ENCODE results near the gene PAN3.

DNA sequence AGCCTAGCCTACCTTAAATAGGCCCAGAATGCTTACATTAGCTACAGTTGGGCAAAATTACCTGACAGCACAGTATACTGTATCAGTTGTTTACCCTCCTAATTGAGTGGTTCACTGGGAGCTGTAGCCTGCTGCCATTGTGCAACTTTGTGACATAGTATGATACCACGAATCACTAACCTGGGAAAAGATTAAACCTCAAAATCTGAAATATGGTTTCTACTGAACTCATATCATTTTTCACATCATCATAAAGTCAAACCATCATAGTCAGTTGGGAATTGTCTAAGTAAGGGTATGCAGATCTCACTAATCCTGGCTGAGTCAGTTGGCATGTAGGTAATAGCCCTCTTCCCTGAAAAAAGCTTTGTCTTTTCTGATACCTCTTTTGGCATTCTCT is 9.2 kb downstream of the PAN3 start:
- TF ChIP-seq, protein P1, sequence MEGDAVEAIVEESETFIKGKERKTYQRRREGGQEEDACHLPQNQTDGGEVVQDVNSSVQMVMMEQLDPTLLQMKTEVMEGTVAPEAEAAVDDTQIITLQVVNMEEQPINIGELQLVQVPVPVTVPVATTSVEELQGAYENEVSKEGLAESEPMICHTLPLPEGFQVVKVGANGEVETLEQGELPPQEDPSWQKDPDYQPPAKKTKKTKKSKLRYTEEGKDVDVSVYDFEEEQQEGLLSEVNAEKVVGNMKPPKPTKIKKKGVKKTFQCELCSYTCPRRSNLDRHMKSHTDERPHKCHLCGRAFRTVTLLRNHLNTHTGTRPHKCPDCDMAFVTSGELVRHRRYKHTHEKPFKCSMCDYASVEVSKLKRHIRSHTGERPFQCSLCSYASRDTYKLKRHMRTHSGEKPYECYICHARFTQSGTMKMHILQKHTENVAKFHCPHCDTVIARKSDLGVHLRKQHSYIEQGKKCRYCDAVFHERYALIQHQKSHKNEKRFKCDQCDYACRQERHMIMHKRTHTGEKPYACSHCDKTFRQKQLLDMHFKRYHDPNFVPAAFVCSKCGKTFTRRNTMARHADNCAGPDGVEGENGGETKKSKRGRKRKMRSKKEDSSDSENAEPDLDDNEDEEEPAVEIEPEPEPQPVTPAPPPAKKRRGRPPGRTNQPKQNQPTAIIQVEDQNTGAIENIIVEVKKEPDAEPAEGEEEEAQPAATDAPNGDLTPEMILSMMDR (IDR thresholded peaks at IDR 0.05) = no peak
- no peak for TF ChIP-seq POLR2AphosphoS5 (IDR thresholded peaks at IDR 0.05; ENCODE audit: insufficient read depth in 1 of 2, low read depth in 1 of 2)
